ENCODE measurements around the gene CRKL.

Gene CRKL

GRCh38 chr22:20992056-20992442 lies 74.8 kb downstream of the CRKL start:
- H3K4me3 ChIP-seq (ENCODE audit: low read depth, low read length), result no peak overlapping the region
- TF ChIP-seq, protein P1, sequence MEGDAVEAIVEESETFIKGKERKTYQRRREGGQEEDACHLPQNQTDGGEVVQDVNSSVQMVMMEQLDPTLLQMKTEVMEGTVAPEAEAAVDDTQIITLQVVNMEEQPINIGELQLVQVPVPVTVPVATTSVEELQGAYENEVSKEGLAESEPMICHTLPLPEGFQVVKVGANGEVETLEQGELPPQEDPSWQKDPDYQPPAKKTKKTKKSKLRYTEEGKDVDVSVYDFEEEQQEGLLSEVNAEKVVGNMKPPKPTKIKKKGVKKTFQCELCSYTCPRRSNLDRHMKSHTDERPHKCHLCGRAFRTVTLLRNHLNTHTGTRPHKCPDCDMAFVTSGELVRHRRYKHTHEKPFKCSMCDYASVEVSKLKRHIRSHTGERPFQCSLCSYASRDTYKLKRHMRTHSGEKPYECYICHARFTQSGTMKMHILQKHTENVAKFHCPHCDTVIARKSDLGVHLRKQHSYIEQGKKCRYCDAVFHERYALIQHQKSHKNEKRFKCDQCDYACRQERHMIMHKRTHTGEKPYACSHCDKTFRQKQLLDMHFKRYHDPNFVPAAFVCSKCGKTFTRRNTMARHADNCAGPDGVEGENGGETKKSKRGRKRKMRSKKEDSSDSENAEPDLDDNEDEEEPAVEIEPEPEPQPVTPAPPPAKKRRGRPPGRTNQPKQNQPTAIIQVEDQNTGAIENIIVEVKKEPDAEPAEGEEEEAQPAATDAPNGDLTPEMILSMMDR (IDR thresholded peaks at IDR 0.05; ENCODE audit: insufficient read depth, low read length, missing control alignments), result no peak
- ChIA-PET CTCF (interaction anchor here (1.4 kb wide), 1 partner anchor 11 kb away, joined by 3 read pairs; no protein-coding TSS in a partner anchor), POLR2A (interaction anchor here (1.4 to 2.3 kb wide), 2 partner anchors 10 kb away, joined by 6 to 7 read pairs; partner anchors contain the start of genes LZTR1 and THAP7)
- DNase-seq (ENCODE audit: low read depth, low spot score), result no peak

- TF ChIP-seq, protein P1 (IDR thresholded peaks at IDR 0.05; ENCODE audit: insufficient read depth, low read length, missing control alignments), result no peak
- DNase-seq (ENCODE audit: low read depth, low spot score), result no peak
- ChIA-PET CTCF (interaction anchor here (1.4 kb wide), 1 partner anchor 10 kb away, joined by 3 read pairs; no protein-coding TSS in a partner anchor), POLR2A (interaction anchor here (2.3 kb wide), 1 partner anchor 10 kb away, joined by 7 read pairs; the partner anchor contains the start of gene THAP7)
- H3K4me3 ChIP-seq (ENCODE audit: low read depth, low read length), result no peak overlapping the region
Observed at GRCh38 chr22:20992456-20993303, 75.5 kb downstream of the CRKL start.

DNA sequence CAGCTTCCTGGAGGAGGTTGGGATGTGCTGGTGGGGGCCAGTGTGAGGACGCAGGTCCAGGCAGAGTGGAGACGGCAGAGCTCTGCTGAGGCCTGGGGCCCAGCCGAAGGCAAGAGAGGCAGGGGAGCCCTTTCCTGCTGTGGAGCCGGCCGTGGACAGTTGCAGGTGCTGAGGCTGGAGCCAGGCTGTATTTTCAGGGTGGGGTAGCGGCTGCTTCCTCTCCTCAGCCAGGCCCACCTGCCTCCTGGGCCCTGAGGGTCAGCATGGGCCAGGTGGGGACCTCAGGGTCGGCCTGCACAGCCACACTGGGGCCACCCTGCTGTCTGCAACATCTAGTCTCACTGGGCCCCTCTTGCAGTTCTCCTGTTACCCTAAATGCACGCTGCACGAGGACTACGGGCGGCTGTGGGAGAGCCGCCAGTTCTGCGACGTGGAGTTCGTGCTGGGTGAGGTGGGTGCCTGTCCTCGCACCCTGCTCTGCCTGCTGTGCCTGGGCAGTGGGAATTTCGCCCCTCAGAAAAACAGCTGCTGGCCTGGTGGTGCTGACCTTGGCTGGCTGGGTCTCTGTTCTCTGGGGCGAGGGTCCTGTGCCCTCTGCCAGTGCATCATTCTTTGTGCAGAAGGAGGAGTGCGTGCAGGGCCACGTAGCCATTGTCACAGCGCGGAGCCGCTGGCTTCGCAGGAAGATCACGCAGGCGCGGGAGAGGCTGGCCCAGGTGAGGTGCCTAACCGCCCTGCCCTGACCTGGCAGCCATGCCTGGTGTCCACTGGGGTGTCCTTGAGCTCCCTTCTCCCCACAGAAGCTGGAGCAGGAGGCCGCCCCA lies 76.3 kb downstream of the CRKL start:
- ChIA-PET POLR2A (interaction anchor here (2.3 kb wide), 1 partner anchor 9 kb away, joined by 7 read pairs; the partner anchor contains the start of gene THAP7), CTCF (interaction anchor here (0.8 kb wide), 1 partner anchor 11 kb away, joined by 3 read pairs; the partner anchor contains the start of gene LZTR1)
- TF ChIP-seq, protein P1 (IDR thresholded peaks at IDR 0.05; ENCODE audit: insufficient read depth, low read length, missing control alignments), result no peak
- H3K4me3 ChIP-seq (ENCODE audit: low read depth, low read length), result no peak overlapping the region
- DNase-seq (ENCODE audit: low read depth, low spot score), result no peak

- ChIA-PET CTCF (interaction anchor here (0.8 to 2.0 kb wide), 2 partner anchors 12 to 108 kb away, joined by 3 to 5 read pairs; partner anchors contain the start of gene LZTR1), POLR2A (no interaction called here)
- no peak for DNase-seq (ENCODE audit: low read depth, low spot score)
- TF ChIP-seq, protein P1 (IDR thresholded peaks at IDR 0.05; ENCODE audit: insufficient read depth, low read length, missing control alignments), result no peak
- no peak overlapping the region for H3K4me3 ChIP-seq (ENCODE audit: low read depth, low read length)
Observed at GRCh38 chr22:20994128-20994901, 77.1 kb downstream of the CRKL start.

- TF ChIP-seq, protein P1 (IDR thresholded peaks at IDR 0.05; ENCODE audit: insufficient read depth, low read length, missing control alignments), result no peak
- no peak overlapping the region for H3K4me3 ChIP-seq (ENCODE audit: low read depth, low read length)
- ChIA-PET CTCF (interaction anchor here (2.0 kb wide), 1 partner anchor 109 kb away, joined by 5 read pairs; no protein-coding TSS in a partner anchor), POLR2A (no interaction called here)
- no peak for DNase-seq (ENCODE audit: low read depth, low spot score)
Observed at GRCh38 chr22:20994902-20995241, 77.7 kb downstream of the CRKL start.
